Panc1 (cell line): ENCODE data around the gene ETV2. TPM values are rescaled to one million over a fixed set of nuclear protein-coding genes. Genes with fewer than 3 reads are reported as not detected.
A peak's percentile ranks its signal among the peaks of the same experiment; 100 is the strongest.

ENCODE experiments used
- ATAC-seq: fragments of 200-7000 bp; cut with Tn5 transposase; 2 replicates; pipeline ENCODE4 v1.9.1; 2020; ENCODE audit warnings: mild to moderate bottlenecking, moderate library complexity
- BruUV-seq: library from RNA; stranded (reverse); fragments of 400-500 nt; replicated peaks from 2 replicates; lab custom pipeline; 2021; lab: Mats Ljungman, UMichigan
- CTCF ChIA-PET: fragments of 300-600 bp; sonication (Branson Sonifier 250); formaldehyde crosslinking; loops from one replicate; lab custom pipeline; 2022; ENCODE audit warnings: antibody characterized with exemption; lab: Charles Lee
- POLR2A ChIA-PET: fragments of 300-600 bp; sonication (Branson Sonifier 250); formaldehyde crosslinking; loops from one replicate; lab custom pipeline; 2022; ENCODE audit warnings: antibody characterized with exemption; lab: Charles Lee
- DNase-seq: peaks from one replicate; pipeline ENCODE4 v3.0.0-alpha.2; 2010; ENCODE audit warnings: low read depth, low spot score
- H3K27ac ChIP-seq: 2 replicates; pipeline ENCODE4 v1.5.1; 2011; ENCODE audit warnings: mild to moderate bottlenecking, low read length, inconsistent platforms
- H3K27me3 ChIP-seq: fragments of 200-500 bp; sonication (Bioruptor generic); 2 replicates; pipeline ENCODE4 v1.6.0; 2014; ENCODE audit warnings: low read length, inconsistent platforms; ENCODE audit not compliant: control insufficient read depth, insufficient read depth
- H3K36me3 ChIP-seq: fragments of 200-500 bp; sonication (Bioruptor generic); 2 replicates; pipeline ENCODE4 v1.5.1; 2014; ENCODE audit warnings: inconsistent platforms, mild to moderate bottlenecking, low read length, moderate library complexity; ENCODE audit not compliant: control insufficient read depth, insufficient read depth
- H3K4me1 ChIP-seq: 2 replicates; pipeline ENCODE4 v1.5.1; 2011; ENCODE audit warnings: inconsistent platforms, mild to moderate bottlenecking, low read length, moderate library complexity; ENCODE audit not compliant: control insufficient read depth, insufficient read depth
- H3K4me3 ChIP-seq, 2 experiments: 2 replicates each; pipeline ENCODE4 v1.5.1; 2011 to 2012; ENCODE audit warnings: low read depth in 2 of 2, low read length in 2 of 2, mild to moderate bottlenecking in 2 of 2, inconsistent platforms in 1 of 2, moderate library complexity in 1 of 2
- H3K9me3 ChIP-seq: fragments of 200-500 bp; sonication (Bioruptor generic); 2 replicates; pipeline ENCODE4 v1.5.1; 2014; ENCODE audit warnings: low read depth, mild to moderate bottlenecking, inconsistent platforms, low read length, moderate library complexity; ENCODE audit not compliant: control insufficient read depth, insufficient read depth
- POLR2AphosphoS5 ChIP-seq: IDR thresholded peaks from 2 replicates; pipeline ENCODE4 v1.6.1; 2012; ENCODE audit warnings: mild to moderate bottlenecking, low read depth, low read length, moderate library complexity
- REST ChIP-seq, 2 experiments: IDR thresholded peaks; 2 replicates each; pipeline ENCODE4 v1.6.1; 2011 to 2012; ENCODE audit warnings: low read depth in 2 of 2, control low read depth in 1 of 2, low read length in 1 of 2, mild to moderate bottlenecking in 1 of 2, moderate library complexity in 1 of 2; ENCODE audit not compliant: insufficient read depth in 1 of 2
- SIN3A ChIP-seq: IDR thresholded peaks from 2 replicates; pipeline ENCODE4 v1.6.1; 2012; ENCODE audit warnings: low read depth, mild to moderate bottlenecking, low read length, moderate library complexity, borderline replicate concordance; ENCODE audit not compliant: insufficient read depth
- TCF7L2 ChIP-seq: IDR thresholded peaks from 2 replicates; pipeline ENCODE4 v1.6.1; 2011; ENCODE audit warnings: mild to moderate bottlenecking, low read depth, low read length, inconsistent platforms
- in situ Hi-C: cut with HindIII; loops from 2 replicates; pipeline ENCODE4 v1.10.0; 2016; ENCODE audit warnings: low sequenced_read_pairs, low pct_unique_long_range_greater_than_20kb
- intact Hi-C: fragments of 100-400 bp; cut with micrococcal nuclease; formaldehyde crosslinking; loops from one replicate; pipeline ENCODE4 v1.10.0; 2022; ENCODE audit not compliant: unreplicated experiment
- total RNA-seq: library from RNA; stranded (reverse); gene quantifications from one replicate; pipeline ENCODE4 v1.2.1, GENCODE V29; 2021; ENCODE audit not compliant: unreplicated experiment
- TF ChIP-seq, protein P1 (sequence below): fragments of 450-650 bp; IDR thresholded peaks from 2 replicates; pipeline ENCODE4 v1.5.1; 2017; ENCODE audit warnings: mild to moderate bottlenecking

The ETV2 gene
- total RNA-seq, 1 experiment from 2014 or later, result 2.8 TPM

DNA sequence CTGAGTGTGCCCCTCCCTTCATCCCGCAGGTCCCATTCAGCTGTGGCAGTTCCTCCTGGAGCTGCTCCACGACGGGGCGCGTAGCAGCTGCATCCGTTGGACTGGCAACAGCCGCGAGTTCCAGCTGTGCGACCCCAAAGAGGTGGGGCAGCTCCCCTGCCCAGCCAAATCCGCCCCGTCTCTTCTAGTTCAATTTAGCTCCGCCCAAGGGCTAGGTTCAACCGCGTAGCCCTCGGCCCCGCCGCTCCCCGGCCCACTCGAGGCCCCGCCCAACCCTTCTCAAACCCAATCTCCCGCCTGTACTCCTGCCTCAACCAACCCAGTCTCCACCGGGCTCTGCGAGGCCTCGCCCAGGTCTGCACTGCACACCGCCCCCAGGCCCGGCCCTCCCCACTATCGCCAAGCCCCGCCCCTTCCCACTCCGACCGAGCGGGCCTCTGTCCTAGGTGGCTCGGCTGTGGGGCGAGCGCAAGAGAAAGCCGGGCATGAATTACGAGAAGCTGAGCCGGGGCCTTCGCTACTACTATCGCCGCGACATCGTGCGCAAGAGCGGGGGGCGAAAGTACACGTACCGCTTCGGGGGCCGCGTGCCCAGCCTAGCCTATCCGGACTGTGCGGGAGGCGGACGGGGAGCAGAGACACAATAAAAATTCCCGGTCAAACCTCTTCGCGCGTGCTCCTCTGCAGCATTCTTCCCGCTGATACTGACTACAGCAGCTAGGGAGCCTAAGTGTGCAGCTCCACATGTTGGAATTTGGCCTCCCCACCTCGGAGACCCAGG is 2.9 kb downstream of the ETV2 start:
- TF ChIP-seq, protein P1, sequence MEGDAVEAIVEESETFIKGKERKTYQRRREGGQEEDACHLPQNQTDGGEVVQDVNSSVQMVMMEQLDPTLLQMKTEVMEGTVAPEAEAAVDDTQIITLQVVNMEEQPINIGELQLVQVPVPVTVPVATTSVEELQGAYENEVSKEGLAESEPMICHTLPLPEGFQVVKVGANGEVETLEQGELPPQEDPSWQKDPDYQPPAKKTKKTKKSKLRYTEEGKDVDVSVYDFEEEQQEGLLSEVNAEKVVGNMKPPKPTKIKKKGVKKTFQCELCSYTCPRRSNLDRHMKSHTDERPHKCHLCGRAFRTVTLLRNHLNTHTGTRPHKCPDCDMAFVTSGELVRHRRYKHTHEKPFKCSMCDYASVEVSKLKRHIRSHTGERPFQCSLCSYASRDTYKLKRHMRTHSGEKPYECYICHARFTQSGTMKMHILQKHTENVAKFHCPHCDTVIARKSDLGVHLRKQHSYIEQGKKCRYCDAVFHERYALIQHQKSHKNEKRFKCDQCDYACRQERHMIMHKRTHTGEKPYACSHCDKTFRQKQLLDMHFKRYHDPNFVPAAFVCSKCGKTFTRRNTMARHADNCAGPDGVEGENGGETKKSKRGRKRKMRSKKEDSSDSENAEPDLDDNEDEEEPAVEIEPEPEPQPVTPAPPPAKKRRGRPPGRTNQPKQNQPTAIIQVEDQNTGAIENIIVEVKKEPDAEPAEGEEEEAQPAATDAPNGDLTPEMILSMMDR, result no peak
- TF ChIP-seq SIN3A (0 out of 2 replicates have a peak, but pooled peaks have one; percentile 43), POLR2AphosphoS5 (0 out of 2 replicates have a peak, but pooled peaks have one; percentile 23), TCF7L2 (no peak), REST (IDR thresholded peaks at IDR 0.05; ENCODE audit: insufficient read depth in 1 of 2, low read depth in 2 of 2, low read length in 1 of 2) (peak; percentile 68 to 73)
- ChIA-PET CTCF (interaction anchor here (1.7 to 1.8 kb wide), 2 partner anchors 87 to 96 kb away, joined by 4 read pairs; no protein-coding TSS in a partner anchor), POLR2A (interaction anchor here (0.6 kb wide), 2 partner anchors 39 to 1102 kb away, joined by 5 to 6 read pairs; no protein-coding TSS in a partner anchor)
- BruUV-seq, result no TSS peak
- Histone ChIP-seq H3K27me3 (no peaks in the 10 kb centered on the region), H3K27ac (peak overlapping the region; percentile 87), H3K4me1 (peaks cover 21% of the 10 kb centered on the region), H3K4me3 (peak overlapping the region; percentile 69 to 79), H3K9me3 (no peaks in the 10 kb centered on the region), H3K36me3 (peaks cover 7% of the 10 kb centered on the region; the same call in 1 of the 2 replicates)
- DNase-seq, result peak; percentile 77
- ATAC-seq, result peak; percentile 88
- intact Hi-C loops (no loop called here), in situ Hi-C loops (no loop called here)

DNA sequence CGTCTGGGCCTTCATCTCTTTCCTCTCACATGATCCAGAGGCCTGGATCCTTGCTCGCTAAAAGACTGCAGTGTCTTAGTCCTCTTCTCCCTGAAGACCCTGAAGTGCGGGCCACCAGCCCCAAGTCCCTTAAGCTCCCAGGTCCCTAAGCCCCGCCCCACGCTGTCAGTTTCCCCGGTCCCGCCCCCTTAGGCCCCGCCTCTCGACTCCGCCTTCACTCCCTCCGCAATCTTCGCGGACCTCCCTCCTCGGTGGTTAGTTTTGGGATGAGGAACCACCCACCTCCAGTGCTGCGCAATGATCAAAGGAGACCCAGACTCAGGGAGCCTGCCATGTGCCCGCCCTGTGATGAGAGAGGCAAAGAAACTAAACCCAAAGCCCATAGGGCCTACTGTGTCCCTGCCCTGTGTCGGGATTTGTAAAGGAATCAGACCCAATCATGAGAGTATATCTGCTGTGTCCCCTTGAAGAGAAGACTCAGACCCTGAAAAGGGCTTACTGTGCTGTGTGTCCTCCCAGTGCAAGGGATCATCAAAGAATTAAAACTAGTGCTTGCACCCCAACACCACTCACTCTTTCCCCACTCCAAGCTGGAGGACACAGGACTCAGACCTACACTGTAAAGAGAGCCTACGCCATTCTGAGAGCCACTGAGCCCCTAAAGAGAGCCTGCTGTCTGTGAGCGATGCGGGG is 3.6 kb downstream of the ETV2 start:
- intact Hi-C loops, result no loop called here
- Histone ChIP-seq H3K27ac (peak overlapping the region; percentile 62), H3K36me3 (peaks cover 7% of the 10 kb centered on the region; the same call in 1 of the 2 replicates), H3K9me3 (no peaks in the 10 kb centered on the region), H3K4me1 (peaks cover 21% of the 10 kb centered on the region), H3K4me3 (peak overlapping the region; percentile 69 to 79), H3K27me3 (no peaks in the 10 kb centered on the region)
- no TSS peak for BruUV-seq
- TF ChIP-seq TCF7L2, result peak; percentile 70; the same call in 1 of the 2 replicates
- TF ChIP-seq SIN3A, result no peak
- peak; percentile 38 for ATAC-seq
- peak; percentile 51 for DNase-seq
- ChIA-PET CTCF (interaction anchor here (1.7 to 1.8 kb wide), 2 partner anchors 88 to 96 kb away, joined by 4 read pairs; no protein-coding TSS in a partner anchor), POLR2A (no interaction called here)
- in situ Hi-C loops, result no loop called here
